Right lobe of liver (tissue), 4 donors: ENCODE measurements around the gene DDTL.
"Not testable (repeated sequence)": the region's sequence is repeated elsewhere in the genome, so short reads cannot be mapped to it uniquely, and the experiment has no call there.

Experiments used
- POLR2A ChIP-seq: fragments of 450-650 bp; IDR thresholded peaks from one replicate; pipeline ENCODE4 v1.6.1; 2017; ENCODE audit warnings: antibody characterized with exemption, mild to moderate bottlenecking
- TF ChIP-seq, protein P1 (sequence below), 4 donors: fragments of 200-600 bp in 3 of 4; fragments of 450-650 bp in 1 of 4; IDR thresholded peaks; one replicate each; pipeline versions ENCODE4 v1.5.1 to v1.8.0; 2016 to 2022; ENCODE audit warnings: antibody characterized with exemption in 4 of 4, mild to moderate bottlenecking in 2 of 4
- donor health status: DM: no; HTN: no; CAD: no.
- donor health status: DM: no; HTN: no; CAD: no.
- donor health status: DM: no; HTN: yes; CAD: no.

DNA sequence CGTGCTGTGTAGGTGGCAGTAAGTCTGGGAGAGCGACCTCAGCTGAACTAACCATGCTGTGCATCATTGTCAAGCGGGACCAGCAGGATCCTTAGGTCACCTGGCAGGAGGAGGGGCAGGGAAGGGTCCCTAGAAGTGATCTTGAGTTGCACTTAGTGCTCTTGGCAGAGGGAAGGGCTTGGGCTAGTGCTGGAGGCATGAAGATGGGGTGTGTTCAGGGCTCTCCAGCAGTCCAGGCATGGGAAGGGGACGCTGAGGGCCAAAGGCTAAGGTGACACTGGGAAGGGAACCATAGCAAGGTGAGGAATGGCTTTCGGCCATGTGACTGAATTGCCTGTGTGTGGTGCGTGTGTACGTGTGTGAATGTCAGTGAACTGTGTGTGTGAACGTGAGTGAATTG, 19.4 kb downstream of the DDTL start:
- not testable (repeated sequence) for TF ChIP-seq POLR2A
- TF ChIP-seq, protein P1, sequence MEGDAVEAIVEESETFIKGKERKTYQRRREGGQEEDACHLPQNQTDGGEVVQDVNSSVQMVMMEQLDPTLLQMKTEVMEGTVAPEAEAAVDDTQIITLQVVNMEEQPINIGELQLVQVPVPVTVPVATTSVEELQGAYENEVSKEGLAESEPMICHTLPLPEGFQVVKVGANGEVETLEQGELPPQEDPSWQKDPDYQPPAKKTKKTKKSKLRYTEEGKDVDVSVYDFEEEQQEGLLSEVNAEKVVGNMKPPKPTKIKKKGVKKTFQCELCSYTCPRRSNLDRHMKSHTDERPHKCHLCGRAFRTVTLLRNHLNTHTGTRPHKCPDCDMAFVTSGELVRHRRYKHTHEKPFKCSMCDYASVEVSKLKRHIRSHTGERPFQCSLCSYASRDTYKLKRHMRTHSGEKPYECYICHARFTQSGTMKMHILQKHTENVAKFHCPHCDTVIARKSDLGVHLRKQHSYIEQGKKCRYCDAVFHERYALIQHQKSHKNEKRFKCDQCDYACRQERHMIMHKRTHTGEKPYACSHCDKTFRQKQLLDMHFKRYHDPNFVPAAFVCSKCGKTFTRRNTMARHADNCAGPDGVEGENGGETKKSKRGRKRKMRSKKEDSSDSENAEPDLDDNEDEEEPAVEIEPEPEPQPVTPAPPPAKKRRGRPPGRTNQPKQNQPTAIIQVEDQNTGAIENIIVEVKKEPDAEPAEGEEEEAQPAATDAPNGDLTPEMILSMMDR (IDR thresholded peaks at IDR 0.05): not testable (repeated sequence)
